Measurements from ENCODE around the gene MPHOSPH10.
"Not testable (repeated sequence)": the region's sequence is repeated elsewhere in the genome, so short reads cannot be mapped to it uniquely, and the experiment has no call there.

MPHOSPH10 gene, protein sequence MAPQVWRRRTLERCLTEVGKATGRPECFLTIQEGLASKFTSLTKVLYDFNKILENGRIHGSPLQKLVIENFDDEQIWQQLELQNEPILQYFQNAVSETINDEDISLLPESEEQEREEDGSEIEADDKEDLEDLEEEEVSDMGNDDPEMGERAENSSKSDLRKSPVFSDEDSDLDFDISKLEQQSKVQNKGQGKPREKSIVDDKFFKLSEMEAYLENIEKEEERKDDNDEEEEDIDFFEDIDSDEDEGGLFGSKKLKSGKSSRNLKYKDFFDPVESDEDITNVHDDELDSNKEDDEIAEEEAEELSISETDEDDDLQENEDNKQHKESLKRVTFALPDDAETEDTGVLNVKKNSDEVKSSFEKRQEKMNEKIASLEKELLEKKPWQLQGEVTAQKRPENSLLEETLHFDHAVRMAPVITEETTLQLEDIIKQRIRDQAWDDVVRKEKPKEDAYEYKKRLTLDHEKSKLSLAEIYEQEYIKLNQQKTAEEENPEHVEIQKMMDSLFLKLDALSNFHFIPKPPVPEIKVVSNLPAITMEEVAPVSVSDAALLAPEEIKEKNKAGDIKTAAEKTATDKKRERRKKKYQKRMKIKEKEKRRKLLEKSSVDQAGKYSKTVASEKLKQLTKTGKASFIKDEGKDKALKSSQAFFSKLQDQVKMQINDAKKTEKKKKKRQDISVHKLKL

GRCh38 chr2:71130152-71130904 lies at the start of gene MPHOSPH10, which contains the start of gene MCEE:
Gene MPHOSPH10 (plus strand): TSS chr2:71130634. CDS start chr2:71130666, 32 bp downstream.
Gene MCEE (minus strand): TSS chr2:71130229. CDS start chr2:71130219, 10 bp downstream.
- peak; percentile 88 for DNase-seq

DNA sequence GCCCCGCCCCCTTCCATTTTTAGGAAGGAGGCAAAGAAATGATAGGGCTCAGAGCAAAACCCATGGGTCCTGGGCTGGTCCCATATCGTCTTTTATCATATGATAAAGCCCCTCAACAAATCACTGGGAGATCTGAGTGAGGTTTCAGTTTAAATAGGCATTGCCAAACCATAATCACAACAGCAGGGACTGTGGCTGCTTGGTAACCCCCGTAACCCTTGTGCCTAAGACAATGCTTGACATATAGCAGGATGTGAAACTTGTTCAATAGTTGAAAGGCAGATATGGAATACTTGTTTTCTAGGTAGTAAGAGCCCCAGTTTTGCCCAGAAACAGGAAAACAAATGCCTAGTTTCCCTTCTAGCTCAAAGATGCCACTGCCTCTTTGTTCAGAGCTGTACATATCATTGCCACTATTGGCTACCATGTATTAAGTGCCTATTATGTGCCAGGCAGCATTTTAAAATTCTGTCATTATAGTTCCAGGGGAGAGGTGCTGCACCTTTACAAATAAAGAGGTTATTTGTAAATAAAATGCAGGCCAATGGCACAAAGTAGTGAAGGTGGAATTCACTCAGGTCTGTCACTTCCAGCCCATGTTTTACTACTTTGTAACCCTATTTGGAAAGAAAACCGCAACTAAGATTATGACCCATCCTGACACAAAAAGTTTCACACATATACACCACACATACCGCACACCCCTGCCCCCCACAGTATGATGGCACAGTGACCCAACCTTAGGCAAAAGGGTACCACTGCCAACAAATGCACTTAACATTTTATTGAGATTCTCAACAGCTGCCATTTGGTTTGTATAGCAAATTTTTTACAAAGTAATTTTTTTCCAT lies 47.8 kb upstream of the MPHOSPH10 start:
- no peak for DNase-seq

DNA sequence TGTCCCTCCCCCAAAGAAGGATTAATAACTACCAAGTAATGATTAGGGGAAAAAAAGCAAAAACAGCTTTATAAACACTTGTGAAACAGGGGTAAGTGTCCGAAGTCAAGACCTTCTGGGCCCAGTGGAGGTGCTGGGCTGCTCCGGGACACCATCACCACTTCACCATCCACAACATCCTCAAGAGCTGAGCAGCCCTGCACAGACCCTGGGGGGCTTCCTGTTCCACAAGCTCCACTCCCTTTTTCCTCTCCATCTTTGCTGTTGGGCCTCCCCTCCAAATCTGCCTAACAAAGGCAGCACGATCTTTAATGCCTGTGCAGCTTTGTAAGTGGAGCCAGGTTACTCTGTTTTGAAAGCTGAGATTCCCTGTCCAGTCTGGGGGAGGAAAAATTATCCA lies 47.1 kb upstream of the MPHOSPH10 start:
- not testable (repeated sequence) for DNase-seq

DNA sequence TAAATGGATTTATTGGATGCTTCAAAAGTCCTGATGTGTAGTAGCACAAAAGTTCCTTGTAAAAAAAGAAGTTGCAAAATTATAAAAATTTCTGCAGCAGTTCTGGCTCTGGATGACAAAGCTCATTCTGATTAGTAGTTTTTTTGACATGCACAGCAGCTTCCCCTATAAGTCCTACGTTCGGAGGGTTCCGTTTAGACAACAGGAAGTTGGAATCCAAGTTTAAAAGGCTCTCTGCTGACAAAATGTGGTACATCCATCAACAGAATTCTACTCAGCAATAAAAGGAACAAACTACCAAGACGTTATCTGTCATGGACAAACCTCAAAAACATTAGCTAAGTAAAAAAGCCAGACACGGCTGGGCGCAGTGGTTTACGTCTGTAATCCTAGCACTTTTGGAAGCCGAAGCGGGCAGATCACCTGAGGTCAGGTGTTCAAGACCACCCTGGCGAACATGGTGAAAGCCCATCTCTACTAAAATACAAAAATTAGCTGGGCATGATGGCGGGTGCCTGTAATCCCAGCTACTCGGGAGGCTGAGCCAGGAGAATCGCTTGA lies 46.6 kb upstream of the MPHOSPH10 start:
- not testable (repeated sequence) for DNase-seq

DNA sequence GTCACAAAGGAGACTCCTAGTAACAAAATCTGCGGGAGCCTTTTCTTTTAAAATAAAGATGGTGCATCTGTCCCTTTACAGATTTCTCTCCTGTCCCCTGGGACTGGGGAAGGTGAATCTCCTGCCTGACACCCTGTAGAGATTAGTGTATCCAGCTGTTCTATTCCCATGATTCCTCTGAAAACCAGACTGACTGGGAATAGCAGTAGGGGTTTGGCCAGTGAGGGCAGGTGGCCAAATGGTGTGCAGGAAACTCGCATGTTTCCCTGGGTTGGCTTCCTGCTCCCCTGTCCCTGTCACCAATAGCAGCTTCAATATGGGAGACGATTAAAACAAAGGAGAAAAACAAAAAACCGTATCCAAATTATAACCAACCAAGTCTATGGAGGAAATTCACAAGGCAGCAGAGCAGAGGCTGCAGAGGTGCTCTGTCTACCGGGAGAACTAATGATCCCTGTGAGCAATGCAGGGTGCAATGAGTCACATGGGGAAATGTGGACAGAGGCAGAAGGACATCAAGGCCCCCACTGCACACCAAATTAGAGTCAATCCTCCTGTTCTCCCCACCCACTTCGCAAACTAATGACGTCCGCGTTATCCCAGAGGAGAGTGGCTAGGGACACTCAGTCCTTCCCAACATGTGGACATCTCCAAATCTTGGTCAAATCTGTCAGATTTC lies 45.0 kb upstream of the MPHOSPH10 start:
- DNase-seq: not testable (repeated sequence)

DNA sequence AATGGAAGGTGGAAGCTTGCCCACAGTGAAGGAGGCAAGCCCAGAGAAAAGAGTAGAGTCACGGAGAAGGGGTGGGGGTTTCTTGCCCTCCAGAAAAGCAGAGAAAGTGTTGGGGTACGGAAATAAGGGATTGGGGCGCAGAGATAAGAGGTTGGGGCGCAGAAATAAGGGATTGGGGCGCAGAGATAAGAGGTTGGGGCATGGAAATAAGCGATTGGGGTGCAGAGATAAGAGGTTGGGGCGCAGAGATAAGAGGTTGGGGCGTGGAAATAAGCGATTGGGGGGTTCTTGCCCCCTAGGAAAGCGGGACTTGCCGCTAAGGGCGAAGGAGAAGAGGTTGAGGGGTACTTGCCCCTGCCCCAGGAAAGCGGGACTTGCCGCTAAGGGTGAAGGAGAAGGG lies 41.0 kb upstream of the MPHOSPH10 start:
- not testable (repeated sequence) for DNase-seq

DNA sequence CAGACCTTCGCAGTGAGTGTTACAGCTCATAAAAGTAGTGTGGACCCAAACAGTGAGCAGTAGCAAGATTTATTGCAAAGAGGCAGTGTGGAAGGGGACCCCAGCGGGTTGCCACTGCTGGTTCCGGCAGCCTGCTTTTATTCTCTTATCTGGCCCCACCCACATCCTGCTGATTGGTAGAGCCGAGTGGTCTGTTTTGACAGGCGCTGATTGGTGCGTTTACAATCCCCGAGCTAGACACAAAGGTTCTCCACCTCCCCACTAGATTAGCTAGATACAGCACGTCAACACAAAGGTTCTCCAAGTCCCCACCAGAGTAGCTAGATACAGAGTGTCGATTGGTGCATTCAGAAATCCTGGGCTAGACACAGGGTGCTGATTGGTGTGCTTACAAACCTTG lies 38.6 kb upstream of the MPHOSPH10 start:
- not testable (repeated sequence) for DNase-seq

DNA sequence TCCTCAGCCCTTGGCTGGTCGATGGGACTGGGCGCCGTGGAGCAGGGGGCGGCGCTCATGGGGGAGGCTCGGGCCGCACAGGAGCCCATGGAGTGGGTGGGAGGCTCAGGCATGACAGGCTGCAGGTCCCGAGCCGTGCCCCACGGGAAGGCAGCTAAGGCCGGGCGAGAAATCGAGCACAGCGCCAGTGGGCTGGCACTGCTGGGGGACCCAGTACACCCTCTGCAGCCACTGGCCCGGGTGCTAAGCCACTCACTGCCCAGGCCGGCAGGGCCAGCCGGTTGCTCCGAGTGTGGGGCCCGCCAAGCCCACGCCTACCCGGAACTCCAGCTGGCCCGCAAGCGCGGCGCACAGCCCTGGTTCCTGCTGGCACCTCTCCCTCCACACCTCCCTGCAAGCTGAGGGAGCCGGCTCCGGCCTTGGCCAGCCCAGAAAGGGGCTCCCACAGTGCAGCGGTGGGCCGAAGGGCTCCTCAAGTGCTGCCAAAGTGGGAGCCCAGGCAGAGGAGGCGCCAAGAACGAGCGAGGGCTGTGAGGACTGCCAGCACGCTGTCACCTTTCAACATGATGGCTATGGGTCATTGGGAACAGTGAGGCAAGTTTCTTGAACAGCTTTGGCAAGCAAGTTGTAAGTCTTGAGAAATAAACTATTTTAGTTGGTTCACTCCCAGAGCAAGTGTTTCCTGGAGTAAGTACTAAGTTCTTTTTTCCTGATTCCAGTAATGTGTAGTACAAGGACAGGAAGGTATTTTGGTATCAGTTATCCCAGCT lies 37.8 kb upstream of the MPHOSPH10 start:
- not testable (repeated sequence) for DNase-seq

- peak; percentile 37 for DNase-seq
Observed at GRCh38 chr2:71100195-71100964, 30.1 kb upstream of the MPHOSPH10 start.

GRCh38 chr2:71101656-71102055 lies 28.8 kb upstream of the MPHOSPH10 start:
- DNase-seq: no peak

GRCh38 chr2:71102981-71103681 lies 27.3 kb upstream of the MPHOSPH10 start:
- no peak for DNase-seq

GRCh38 chr2:71103809-71104208 lies 26.6 kb upstream of the MPHOSPH10 start:
- no peak for DNase-seq

DNA sequence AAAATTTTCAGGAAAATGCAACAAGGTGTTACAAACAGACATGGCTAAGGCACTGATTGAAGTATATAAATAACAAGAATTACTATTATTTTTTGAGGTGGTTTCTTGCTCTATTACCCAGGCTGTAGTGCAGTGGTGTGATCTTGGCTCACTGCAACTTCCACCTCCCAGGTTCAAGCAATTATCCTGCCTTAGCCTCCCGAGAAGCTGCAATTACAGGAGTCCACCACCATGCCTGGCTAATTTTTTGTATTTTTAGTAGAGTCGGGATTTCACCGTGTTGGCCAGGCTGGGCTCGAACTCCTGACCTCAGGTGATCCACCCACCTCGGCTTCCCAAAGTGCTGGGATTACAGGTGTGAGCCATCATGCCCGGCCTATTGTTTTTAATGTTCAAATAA lies 24.0 kb upstream of the MPHOSPH10 start:
- not testable (repeated sequence) for DNase-seq

DNA sequence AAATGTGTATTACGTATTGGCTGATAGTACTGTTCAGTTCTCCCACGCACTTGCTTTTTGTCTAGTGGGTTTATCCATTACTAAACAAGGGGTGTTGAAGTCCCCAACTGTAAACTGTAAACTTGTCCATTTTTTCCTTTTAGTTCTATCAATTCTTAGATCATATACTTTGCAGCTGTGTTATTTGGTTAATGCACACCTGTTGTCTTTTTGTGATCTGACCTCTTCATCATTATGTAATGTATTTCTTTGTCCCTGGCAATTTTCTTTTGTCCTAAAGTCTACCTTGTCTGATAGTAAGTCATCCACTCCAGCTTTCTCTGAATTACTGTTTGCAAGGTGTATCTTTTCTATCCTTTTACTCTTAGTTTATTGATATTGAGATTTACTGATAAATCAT lies 22.3 kb upstream of the MPHOSPH10 start:
- no peak for DNase-seq

DNA sequence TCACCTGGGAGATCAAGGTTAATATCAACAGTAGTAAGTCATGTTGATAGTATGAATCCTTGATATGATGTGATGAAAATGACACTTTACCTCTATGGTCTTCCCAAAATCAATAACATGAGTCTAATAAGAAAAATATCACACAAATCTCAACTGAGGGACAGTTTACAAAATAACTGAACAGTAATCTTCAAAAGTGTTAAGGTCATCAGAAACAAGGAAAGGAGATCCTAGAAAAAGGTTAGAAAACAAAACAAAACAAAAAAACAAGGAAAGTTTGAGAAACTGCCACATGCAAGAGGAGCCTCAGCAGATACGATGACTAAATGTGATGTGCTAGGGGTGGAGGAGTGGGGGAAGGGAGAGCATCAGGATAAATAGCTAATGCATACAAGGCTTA lies 16.6 kb upstream of the MPHOSPH10 start:
- DNase-seq: no peak

DNA sequence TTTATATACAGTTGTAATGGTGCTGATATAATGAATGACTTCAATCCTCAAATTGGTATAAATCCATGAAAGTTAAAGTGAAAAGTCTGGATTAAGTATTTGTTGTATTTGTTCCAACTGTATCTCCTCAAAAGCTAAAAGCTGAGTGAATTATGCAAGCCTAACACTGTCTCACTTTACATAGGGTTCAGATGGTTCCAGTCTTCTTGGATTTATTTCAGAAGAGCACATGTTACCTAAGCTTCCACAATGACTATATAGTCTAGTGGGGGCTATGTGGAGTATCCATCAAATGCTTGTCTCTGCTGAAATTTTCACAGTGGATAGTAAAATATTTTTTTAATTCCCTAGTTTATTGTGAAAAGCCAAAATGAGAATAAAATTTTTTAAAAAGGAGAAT lies 13.4 kb upstream of the MPHOSPH10 start:
- DNase-seq: no peak

- DNase-seq: no peak
Observed at GRCh38 chr2:71120195-71120594, 10.2 kb upstream of the MPHOSPH10 start.

DNA sequence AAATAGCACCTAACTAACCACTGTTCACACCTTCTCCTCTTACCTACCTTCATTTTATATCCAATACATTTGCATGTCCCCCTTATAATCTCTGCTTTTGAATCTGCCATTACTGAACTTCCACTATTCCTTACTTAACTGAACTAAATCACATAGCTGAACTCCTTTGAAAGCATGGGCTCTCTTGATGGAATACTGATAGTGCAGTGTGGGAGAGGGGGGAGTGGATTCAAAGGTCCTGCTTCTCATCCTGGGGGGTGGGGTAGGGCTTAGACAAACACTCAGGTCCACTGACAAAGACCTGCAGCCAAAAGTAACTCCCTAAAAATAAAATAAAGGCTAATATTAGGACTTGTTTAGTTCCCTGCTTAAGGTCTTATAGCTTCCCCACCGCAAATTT lies 9.0 kb upstream of the MPHOSPH10 start:
- no peak for DNase-seq

All from CD4-positive, alpha-beta T cell treated with Interleukin-15 for 1 hour (primary cell).